GM18868 (cell line): ENCODE measurements around the gene CYB5RL.

ENCODE experiments used
- ATAC-seq: cut with Tn5 transposase; IDR thresholded peaks from one replicate; pipeline ENCODE4 v1.9.1; 2021; ENCODE audit warnings: mild to moderate bottlenecking, moderate library complexity; ENCODE audit not compliant: unreplicated experiment

Gene CYB5RL

GRCh38 chr1:54161495-54162168, 38.2 kb downstream of the CYB5RL start:
- ATAC-seq, result no peak

- ATAC-seq, result no peak
Observed at GRCh38 chr1:54160351-54160750, 39.5 kb downstream of the CYB5RL start.

GRCh38 chr1:54159733-54160316, 40.0 kb downstream of the CYB5RL start:
- ATAC-seq, result no peak

- no peak for ATAC-seq
Observed at GRCh38 chr1:54158071-54158470, 41.8 kb downstream of the CYB5RL start.

GRCh38 chr1:54157401-54157800, 42.4 kb downstream of the CYB5RL start:
- ATAC-seq, result no peak

GRCh38 chr1:54156986-54157385, 42.8 kb downstream of the CYB5RL start:
- no peak for ATAC-seq

GRCh38 chr1:54156201-54156600, 43.6 kb downstream of the CYB5RL start:
- ATAC-seq, result no peak

GRCh38 chr1:54153535-54154439, 46.0 kb downstream of the CYB5RL start:
- ATAC-seq, result no peak

GRCh38 chr1:54152696-54153095, 47.1 kb downstream of the CYB5RL start, which contains the start of gene CDCP2:
Gene CDCP2, minus strand, starts transcription at chr1:54153000. Its CDS starts 78 bp downstream, at chr1:54152922.
- ATAC-seq, result no peak

- no peak for ATAC-seq
Observed at GRCh38 chr1:54151013-54151412, 48.8 kb downstream of the CYB5RL start.
